BE2C (cell line): ENCODE results near the gene ITGA7.

Experiments
- DNase-seq: peaks from one replicate; pipeline ENCODE4 v3.0.0-alpha.2; 2020
- H3K27me3 ChIP-seq: fragments of 250-450 bp; sonication (Bioruptor Pico); 2 replicates; pipeline ENCODE4 v1.5.1; 2020; ENCODE audit warnings: mild to moderate bottlenecking
- H3K36me3 ChIP-seq: fragments of 250-450 bp; sonication (Bioruptor Pico); 2 replicates; pipeline ENCODE4 v1.5.1; 2020; ENCODE audit warnings: mild to moderate bottlenecking
- H3K4me1 ChIP-seq: fragments of 250-450 bp; sonication (Bioruptor Pico); 2 replicates; pipeline ENCODE4 v1.5.1; 2020
- H3K4me3 ChIP-seq: 2 replicates; pipeline ENCODE4 v1.5.1; 2011; ENCODE audit warnings: low read depth, low read length
- H3K9me3 ChIP-seq: fragments of 250-450 bp; sonication (Bioruptor Pico); 2 replicates; pipeline ENCODE4 v1.5.1; 2020
- TF ChIP-seq, protein P1 (sequence below): IDR thresholded peaks from 2 replicates; pipeline ENCODE4 v1.5.1; 2012; ENCODE audit warnings: mild to moderate bottlenecking, low read depth, low read length

The ITGA7 gene

DNA sequence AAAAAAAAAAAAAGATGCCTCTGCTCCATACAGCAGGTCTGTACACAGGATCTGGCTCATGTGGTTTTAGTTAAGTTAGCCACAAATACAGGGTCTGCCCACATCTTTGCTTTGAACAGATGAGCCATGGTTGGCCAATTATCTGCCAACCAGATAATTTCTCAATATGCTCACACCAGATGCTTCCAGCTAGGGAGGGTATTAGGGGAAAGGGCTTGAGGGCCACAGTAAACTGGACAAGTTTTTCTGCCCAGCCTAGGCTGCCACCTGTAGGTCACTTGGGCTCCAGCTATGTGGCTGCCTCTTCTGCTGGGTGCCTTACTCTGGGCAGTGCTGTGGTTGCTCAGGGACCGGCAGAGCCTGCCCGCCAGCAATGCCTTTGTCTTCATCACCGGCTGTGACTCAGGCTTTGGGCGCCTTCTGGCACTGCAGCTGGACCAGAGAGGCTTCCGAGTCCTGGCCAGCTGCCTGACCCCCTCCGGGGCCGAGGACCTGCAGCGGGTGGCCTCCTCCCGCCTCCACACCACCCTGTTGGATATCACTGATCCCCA lies 13.3 kb upstream of the ITGA7 start:
- H3K9me3 ChIP-seq: no peaks in the 10 kb centered on the region
- peaks cover 3% of the 10 kb centered on the region; the same call in 1 of the 2 replicates for H3K4me1 ChIP-seq
- no peaks in the 10 kb centered on the region for H3K27me3 ChIP-seq
- TF ChIP-seq, protein P1, sequence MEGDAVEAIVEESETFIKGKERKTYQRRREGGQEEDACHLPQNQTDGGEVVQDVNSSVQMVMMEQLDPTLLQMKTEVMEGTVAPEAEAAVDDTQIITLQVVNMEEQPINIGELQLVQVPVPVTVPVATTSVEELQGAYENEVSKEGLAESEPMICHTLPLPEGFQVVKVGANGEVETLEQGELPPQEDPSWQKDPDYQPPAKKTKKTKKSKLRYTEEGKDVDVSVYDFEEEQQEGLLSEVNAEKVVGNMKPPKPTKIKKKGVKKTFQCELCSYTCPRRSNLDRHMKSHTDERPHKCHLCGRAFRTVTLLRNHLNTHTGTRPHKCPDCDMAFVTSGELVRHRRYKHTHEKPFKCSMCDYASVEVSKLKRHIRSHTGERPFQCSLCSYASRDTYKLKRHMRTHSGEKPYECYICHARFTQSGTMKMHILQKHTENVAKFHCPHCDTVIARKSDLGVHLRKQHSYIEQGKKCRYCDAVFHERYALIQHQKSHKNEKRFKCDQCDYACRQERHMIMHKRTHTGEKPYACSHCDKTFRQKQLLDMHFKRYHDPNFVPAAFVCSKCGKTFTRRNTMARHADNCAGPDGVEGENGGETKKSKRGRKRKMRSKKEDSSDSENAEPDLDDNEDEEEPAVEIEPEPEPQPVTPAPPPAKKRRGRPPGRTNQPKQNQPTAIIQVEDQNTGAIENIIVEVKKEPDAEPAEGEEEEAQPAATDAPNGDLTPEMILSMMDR: peak; percentile 61
- H3K4me3 ChIP-seq: no peak overlapping the region
- peaks cover 12% of the 10 kb centered on the region for H3K36me3 ChIP-seq
- DNase-seq: peak; percentile 64

GRCh38 chr12:55720071-55720564 lies 12.4 kb upstream of the ITGA7 start, which contains the start of gene RDH5:
Gene RDH5, plus strand, starts transcription at chr12:55720393. Its CDS starts 792 bp downstream, at chr12:55721185.
- H3K27me3 ChIP-seq: no peaks in the 10 kb centered on the region
- H3K9me3 ChIP-seq: no peaks in the 10 kb centered on the region
- H3K4me3 ChIP-seq: no peak within 1 kb of the TSS
- no peak for DNase-seq
- TF ChIP-seq, protein P1: no peak
- peaks cover 12% of the 10 kb centered on the region for H3K36me3 ChIP-seq
- peaks cover 3% of the 10 kb centered on the region; the same call in 1 of the 2 replicates for H3K4me1 ChIP-seq

DNA sequence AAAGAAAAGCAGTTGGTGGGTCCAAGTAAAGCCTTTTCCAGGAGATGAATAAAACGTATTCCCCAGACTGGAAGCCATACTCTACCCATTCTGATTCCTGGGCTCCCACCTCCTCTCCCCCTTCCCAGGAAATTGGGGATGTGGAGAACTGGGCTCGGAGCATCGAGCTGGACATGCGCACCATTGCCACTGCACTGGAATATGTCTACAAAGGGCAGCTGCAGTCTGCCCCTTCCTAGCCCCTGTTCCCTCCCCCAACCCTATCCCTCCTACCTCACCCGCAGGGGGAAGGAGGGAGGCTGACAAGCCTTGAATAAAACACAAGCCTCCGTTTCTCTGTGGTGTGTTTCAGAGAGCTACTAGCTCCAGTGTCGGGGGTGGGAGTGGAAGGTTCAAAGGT lies 11.7 kb upstream of the ITGA7 start:
- peaks cover 8% of the 10 kb centered on the region for H3K36me3 ChIP-seq
- TF ChIP-seq, protein P1: no peak
- H3K27me3 ChIP-seq: no peaks in the 10 kb centered on the region
- DNase-seq: no peak
- no peak overlapping the region for H3K4me3 ChIP-seq
- peaks cover 3% of the 10 kb centered on the region; the same call in 1 of the 2 replicates for H3K4me1 ChIP-seq
- H3K9me3 ChIP-seq: no peaks in the 10 kb centered on the region

DNA sequence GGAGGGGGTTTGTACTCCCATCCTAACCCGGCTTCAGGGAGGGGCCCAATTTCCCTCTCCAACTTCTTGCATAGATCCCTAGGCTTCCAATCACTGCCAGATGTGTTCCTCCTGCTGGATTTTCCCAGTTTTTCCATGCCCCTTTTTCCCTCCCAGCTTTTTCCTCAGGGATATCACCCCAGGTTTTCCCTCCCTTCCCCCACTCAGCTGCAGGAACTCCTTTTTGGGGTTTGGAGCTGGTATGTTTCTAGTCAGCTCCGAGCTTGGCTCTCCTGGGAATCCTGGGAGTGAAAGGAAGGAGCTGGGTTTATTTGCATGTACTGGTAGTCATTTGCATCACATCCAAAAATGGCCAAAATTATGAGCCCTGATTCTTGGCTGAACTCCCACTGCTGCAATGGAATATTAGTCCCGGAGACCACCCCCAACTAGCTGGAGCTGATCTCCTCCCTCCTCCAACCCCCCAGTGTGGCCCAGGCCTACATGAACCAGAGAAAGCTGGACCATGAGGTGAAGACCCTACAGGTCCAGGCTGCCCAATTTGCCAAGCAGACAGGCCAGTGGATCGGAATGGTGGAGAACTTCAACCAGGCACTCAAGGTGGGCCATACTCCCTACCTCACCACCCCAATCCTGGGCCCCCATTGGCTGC lies 11.0 kb upstream of the ITGA7 start:
- H3K9me3 ChIP-seq: no peaks in the 10 kb centered on the region
- H3K4me1 ChIP-seq: peaks cover 3% of the 10 kb centered on the region; the same call in 1 of the 2 replicates
- H3K27me3 ChIP-seq: no peaks in the 10 kb centered on the region
- no peak for DNase-seq
- no peak overlapping the region for H3K4me3 ChIP-seq
- TF ChIP-seq, protein P1: no peak
- peaks cover 1% of the 10 kb centered on the region for H3K36me3 ChIP-seq

DNA sequence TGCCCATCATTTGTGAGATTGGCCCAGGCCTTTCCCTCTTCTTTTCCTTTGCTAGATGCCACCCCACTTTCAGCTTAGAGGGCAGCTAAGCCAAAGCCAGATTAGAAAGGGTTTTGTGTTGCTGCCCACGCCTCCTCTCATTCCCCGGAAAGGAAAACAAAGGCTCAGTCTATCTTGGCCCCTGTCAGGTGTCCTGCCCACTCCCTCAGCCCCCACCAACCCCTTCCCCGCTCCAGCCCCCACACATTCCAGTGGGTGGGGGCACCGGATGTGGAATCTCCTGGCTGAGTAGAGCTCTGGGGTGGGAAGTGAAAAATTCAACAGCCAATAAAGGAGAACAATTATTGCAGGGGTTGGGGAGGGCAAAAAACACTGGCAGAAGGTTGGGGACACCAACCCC lies 10.3 kb upstream of the ITGA7 start:
- H3K27me3 ChIP-seq: no peaks in the 10 kb centered on the region
- H3K9me3 ChIP-seq: no peaks in the 10 kb centered on the region
- H3K4me1 ChIP-seq: peaks cover 3% of the 10 kb centered on the region; the same call in 1 of the 2 replicates
- TF ChIP-seq, protein P1: no peak
- no peak for DNase-seq
- no peaks in the 10 kb centered on the region for H3K36me3 ChIP-seq
- no peak overlapping the region for H3K4me3 ChIP-seq
